Measurements from ENCODE around the gene CASTOR1. TPM values are rescaled to one million over a fixed set of nuclear protein-coding genes. Genes with fewer than 3 reads are reported as not detected.

The CASTOR1 gene
- total and polyA plus RNA-seq, 11 donors = 3.8 to 16.6 (median 7.1) TPM

DNA sequence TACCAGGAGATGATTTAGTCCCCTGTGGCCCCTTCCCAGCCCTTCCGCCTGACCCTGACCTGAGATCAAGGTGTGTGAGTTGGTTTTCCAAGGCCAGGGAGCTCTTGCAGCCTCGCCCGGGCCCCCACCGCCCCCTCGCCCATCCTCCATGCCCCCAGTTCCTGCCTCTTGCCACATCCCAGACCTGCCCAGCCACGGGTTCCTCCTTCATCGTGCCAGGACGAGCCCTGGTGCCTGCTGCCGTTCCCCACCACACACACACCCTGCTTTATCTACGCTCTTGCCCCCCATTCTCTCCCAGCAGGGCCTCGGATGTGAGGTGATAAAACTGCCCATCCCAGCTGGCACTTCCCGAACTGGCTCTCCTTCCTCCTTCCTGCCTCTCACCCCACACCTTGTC lies 41.3 kb downstream of the CASTOR1 start:
- Histone ChIP-seq H3K27me3 (peaks cover 10 to 62% (median 31%) of the 10 kb centered on the region in 9 donors), H3K36me3 (no peaks in the 10 kb centered on the region), H3K4me3 (peak overlapping the region in 1 of 12 donors; percentile 45), H3K27ac (peak overlapping the region in 2 of 12 donors; percentile 72 to 78), H3K9me3 (no peaks in the 10 kb centered on the region), H3K4me1 (peaks cover 0 to 50% (median 18%) of the 10 kb centered on the region in 12 donors)
- TF ChIP-seq, protein P1, sequence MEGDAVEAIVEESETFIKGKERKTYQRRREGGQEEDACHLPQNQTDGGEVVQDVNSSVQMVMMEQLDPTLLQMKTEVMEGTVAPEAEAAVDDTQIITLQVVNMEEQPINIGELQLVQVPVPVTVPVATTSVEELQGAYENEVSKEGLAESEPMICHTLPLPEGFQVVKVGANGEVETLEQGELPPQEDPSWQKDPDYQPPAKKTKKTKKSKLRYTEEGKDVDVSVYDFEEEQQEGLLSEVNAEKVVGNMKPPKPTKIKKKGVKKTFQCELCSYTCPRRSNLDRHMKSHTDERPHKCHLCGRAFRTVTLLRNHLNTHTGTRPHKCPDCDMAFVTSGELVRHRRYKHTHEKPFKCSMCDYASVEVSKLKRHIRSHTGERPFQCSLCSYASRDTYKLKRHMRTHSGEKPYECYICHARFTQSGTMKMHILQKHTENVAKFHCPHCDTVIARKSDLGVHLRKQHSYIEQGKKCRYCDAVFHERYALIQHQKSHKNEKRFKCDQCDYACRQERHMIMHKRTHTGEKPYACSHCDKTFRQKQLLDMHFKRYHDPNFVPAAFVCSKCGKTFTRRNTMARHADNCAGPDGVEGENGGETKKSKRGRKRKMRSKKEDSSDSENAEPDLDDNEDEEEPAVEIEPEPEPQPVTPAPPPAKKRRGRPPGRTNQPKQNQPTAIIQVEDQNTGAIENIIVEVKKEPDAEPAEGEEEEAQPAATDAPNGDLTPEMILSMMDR (IDR thresholded peaks at IDR 0.05) = no peak
- no peak for TF ChIP-seq POLR2A (IDR thresholded peaks at IDR 0.05)
- DNase-seq = no peak
- ATAC-seq = no peak
- intact Hi-C loops (cut with DNase I) = loop anchor here in 2 of 10 donors (5.0 kb wide), 2 partner anchors 36 to 41 kb away; no protein-coding TSS in a partner anchor
- WGBS, 4 donors = 71 to 76% (median 73%) methylated on average over 11 to 12 of the region's 12 CpGs

DNA sequence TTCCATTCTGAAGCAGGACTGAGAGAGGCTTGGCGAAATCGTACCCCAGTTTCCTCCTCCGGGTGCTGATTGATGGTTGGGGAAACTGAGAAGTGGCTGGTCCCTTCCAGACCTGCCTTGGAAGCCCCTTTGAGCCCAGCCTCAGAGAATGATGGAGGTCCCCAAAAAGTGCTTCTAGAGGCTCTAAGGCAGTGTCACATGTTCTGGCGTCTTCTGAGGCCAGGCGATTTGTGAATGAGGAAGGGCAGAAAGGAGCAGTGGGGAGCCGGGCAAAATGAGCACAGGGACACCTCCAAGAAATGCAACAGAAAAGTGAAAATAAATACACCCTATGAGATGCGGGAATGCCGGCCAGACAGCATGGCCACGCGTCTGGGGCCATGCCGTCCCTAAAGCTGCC lies 41.7 kb downstream of the CASTOR1 start:
- ATAC-seq = no peak
- DNase-seq = no peak
- TF ChIP-seq, protein P1 (IDR thresholded peaks at IDR 0.05) = no peak
- TF ChIP-seq POLR2A (IDR thresholded peaks at IDR 0.05) = no peak
- Histone ChIP-seq H3K36me3 (no peaks in the 10 kb centered on the region), H3K4me1 (peaks cover 0 to 45% (median 15%) of the 10 kb centered on the region in 12 donors), H3K27ac (peak overlapping the region in 1 of 12 donors; percentile 64), H3K9me3 (no peaks in the 10 kb centered on the region), H3K4me3 (peak overlapping the region in 1 of 12 donors; percentile 45), H3K27me3 (peaks cover 10 to 66% (median 31%) of the 10 kb centered on the region in 9 donors)
- 70 to 87% (median 83%) methylated on average over 11 of the region's 11 CpGs for WGBS, 4 donors
- intact Hi-C loops (cut with DNase I) = loop anchor here in 2 of 10 donors (5.0 kb wide), 2 partner anchors 35 to 40 kb away; no protein-coding TSS in a partner anchor

DNA sequence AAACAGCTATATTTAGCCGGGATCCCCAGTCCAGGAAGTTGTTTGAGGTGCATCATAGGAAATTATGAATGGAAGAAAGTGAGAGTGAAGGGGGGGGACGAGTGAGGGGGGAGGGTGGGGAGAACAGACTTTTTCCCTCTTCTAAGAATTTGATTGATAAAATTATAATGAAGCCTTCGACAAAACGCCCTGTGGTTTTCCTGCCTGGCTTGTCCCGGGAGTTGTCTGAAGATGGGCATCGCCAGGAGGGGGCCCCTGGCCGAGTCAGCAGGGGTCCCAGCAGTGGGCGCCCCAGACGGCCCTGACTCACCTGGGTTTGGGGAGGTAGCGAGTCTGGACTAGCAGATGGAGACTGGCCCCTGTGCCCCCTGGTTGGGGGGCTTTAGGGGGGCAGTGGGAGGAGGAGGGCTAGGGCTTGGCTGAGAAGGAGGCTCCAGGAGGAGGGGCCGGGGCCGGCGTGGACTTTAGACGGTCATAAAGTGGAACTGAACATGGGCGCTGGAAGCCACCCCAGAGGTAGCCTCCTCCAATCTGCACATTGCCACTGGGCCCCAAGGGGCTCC lies 42.4 kb downstream of the CASTOR1 start:
- Histone ChIP-seq H3K36me3 (no peaks in the 10 kb centered on the region), H3K9me3 (no peaks in the 10 kb centered on the region), H3K4me3 (peak overlapping the region in 9 of 12 donors; percentile 36 to 62 (median 49)), H3K4me1 (peaks cover 0 to 39% (median 14%) of the 10 kb centered on the region in 12 donors), H3K27ac (peak overlapping the region in 1 of 12 donors; percentile 64), H3K27me3 (peaks cover 10 to 68% (median 31%) of the 10 kb centered on the region in 9 donors)
- intact Hi-C loops (cut with DNase I) = loop anchor here in 2 of 10 donors (5.0 kb wide), 2 partner anchors 35 to 40 kb away; no protein-coding TSS in a partner anchor
- WGBS, 4 donors = 28 to 35% (median 30%) methylated on average over 15 of the region's 15 CpGs
- no peak for ATAC-seq
- TF ChIP-seq POLR2A (IDR thresholded peaks at IDR 0.05) = no peak
- TF ChIP-seq, protein P1 (IDR thresholded peaks at IDR 0.05) = no peak
- DNase-seq = no peak

DNA sequence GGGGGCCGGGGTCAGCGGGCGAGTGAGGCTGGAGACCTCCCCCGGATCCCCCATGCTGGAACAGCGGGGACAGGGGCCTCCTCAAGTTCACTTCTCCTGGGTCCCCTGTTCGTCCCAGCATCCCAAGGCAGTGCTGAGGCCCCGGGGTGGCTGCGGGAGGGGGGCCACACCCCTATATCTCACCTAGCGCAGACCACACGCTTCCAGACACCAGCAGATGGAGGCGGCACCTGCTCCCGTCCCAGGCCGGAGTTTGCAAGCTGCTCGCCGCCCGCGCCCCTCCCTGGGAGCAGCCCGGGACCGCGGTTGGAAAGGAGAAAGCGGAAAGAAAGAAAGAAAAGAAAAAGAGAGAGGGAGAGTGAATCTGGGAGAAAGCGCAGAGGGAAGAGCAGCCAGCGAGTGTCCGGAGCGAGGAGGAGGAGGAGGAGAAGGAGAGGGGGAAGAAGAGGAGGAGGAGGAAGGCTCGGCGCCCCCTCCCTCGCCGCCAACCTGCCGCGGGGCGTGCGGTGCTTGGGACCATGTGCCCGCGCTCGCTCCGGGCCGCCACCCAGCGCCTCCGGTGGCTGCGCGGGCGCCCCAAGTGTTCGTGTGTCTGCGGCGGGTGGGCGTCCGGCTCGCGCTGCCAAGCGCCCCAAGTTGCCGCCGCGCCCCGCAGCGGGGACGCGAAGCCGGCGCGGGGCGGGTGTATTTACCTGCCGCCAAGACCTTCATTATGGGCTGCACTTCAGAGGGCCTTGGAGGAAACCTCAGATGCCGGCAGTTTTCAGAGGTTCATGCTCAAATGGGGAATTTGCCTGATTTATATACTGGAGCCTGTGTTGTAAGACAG lies 43.1 kb downstream of the CASTOR1 start, which contains the start of gene LIF:
TSS of gene LIF (minus strand) at position 775 of the 829 bp plus-strand sequence. CDS start at position 711, 64 bp downstream.
- Histone ChIP-seq H3K9me3 (no peaks in the 10 kb centered on the region), H3K4me1 (peaks cover 0 to 32% (median 12%) of the 10 kb centered on the region in 12 donors), H3K36me3 (no peaks in the 10 kb centered on the region), H3K27ac (peak within 1 kb of the TSS in 3 of 12 donors; percentile 22 to 64 (median 23)), H3K4me3 (peak within 1 kb of the TSS; percentile 0 to 62 (median 45)), H3K27me3 (peaks cover 10 to 68% (median 31%) of the 10 kb centered on the region in 9 donors)
- 1 to 2% (median 1%) methylated on average over 43 to 64 of the region's 64 CpGs for WGBS, 4 donors
- intact Hi-C loops (cut with DNase I) = loop anchor here in 2 of 10 donors (5.0 kb wide), 2 partner anchors 34 to 39 kb away; no protein-coding TSS in a partner anchor
- no peak for DNase-seq
- peak in 1 of 4 donors; percentile 27 for ATAC-seq
- TF ChIP-seq, protein P1 (IDR thresholded peaks at IDR 0.05) = peak in 2 of 12 donors; percentile 8 to 16
- no peak for TF ChIP-seq POLR2A (IDR thresholded peaks at IDR 0.05)

Data from heart left ventricle (tissue), 16 donors.